IPS-15b (cell line): ENCODE results near the gene GPR146.

Experiments
- H3K27me3 ChIP-seq: one replicate; pipeline ENCODE4 v1.6.1; 2013; ENCODE audit warnings: low read length; ENCODE audit not compliant: control insufficient read depth, insufficient read depth
- H3K36me3 ChIP-seq: one replicate; pipeline ENCODE4 v1.6.1; 2013; ENCODE audit warnings: low read length; ENCODE audit not compliant: control insufficient read depth, insufficient read depth
- H3K4me1 ChIP-seq: one replicate; pipeline ENCODE4 v1.6.1; 2013; ENCODE audit warnings: mild to moderate bottlenecking, low read length; ENCODE audit not compliant: control insufficient read depth, insufficient read depth
- H3K4me3 ChIP-seq: one replicate; pipeline ENCODE4 v1.5.1; 2013; ENCODE audit warnings: low read depth, low read length
- H3K9ac ChIP-seq: one replicate; pipeline ENCODE4 v1.6.1; 2013; ENCODE audit warnings: low read depth, mild to moderate bottlenecking, low read length
- H3K9me3 ChIP-seq: one replicate; pipeline ENCODE4 v1.6.1; 2013; ENCODE audit warnings: mild to moderate bottlenecking, low read length; ENCODE audit not compliant: control insufficient read depth, insufficient read depth

GPR146 gene

GRCh38 chr7:1081931-1082401, 37.6 kb downstream of the GPR146 start:
- Histone ChIP-seq H3K36me3 (peaks cover 3% of the 10 kb centered on the region), H3K9ac (no peak overlapping the region), H3K9me3 (no peaks in the 10 kb centered on the region), H3K4me3 (no peak overlapping the region), H3K4me1 (no peaks in the 10 kb centered on the region), H3K27me3 (no peaks in the 10 kb centered on the region)

- no peaks in the 10 kb centered on the region for H3K27me3 ChIP-seq
Measured at GRCh38 chr7:1083729-1084657, 39.6 kb downstream of the GPR146 start.

GRCh38 chr7:1085266-1085665, 40.9 kb downstream of the GPR146 start:
- Histone ChIP-seq H3K9ac (no peak overlapping the region), H3K9me3 (no peaks in the 10 kb centered on the region), H3K4me1 (no peaks in the 10 kb centered on the region)

More at GRCh38 chr7:1083729-1084657, 39.6 kb downstream of the GPR146 start:
- Histone ChIP-seq H3K4me1 (no peaks in the 10 kb centered on the region), H3K9me3 (no peaks in the 10 kb centered on the region), H3K9ac (peak overlapping the region; percentile 37), H3K4me3 (no peak overlapping the region), H3K36me3 (peaks cover 3% of the 10 kb centered on the region)

GRCh38 chr7:1085910-1086421, 41.6 kb downstream of the GPR146 start:
- Histone ChIP-seq H3K4me1 (no peaks in the 10 kb centered on the region), H3K27me3 (no peaks in the 10 kb centered on the region), H3K4me3 (no peak overlapping the region), H3K9ac (no peak overlapping the region), H3K36me3 (peaks cover 4% of the 10 kb centered on the region), H3K9me3 (no peaks in the 10 kb centered on the region)

More at GRCh38 chr7:1085266-1085665, 40.9 kb downstream of the GPR146 start:
- Histone ChIP-seq H3K27me3 (no peaks in the 10 kb centered on the region), H3K4me3 (no peak overlapping the region), H3K36me3 (peaks cover 3% of the 10 kb centered on the region)

GRCh38 chr7:1086588-1087464, 42.5 kb downstream of the GPR146 start:
- no peak overlapping the region for H3K4me3 ChIP-seq
- peaks cover 8% of the 10 kb centered on the region for H3K36me3 ChIP-seq
- no peaks in the 10 kb centered on the region for H3K27me3 ChIP-seq
- no peaks in the 10 kb centered on the region for H3K9me3 ChIP-seq
- no peak overlapping the region for H3K9ac ChIP-seq
- no peaks in the 10 kb centered on the region for H3K4me1 ChIP-seq

- Histone ChIP-seq H3K9ac (no peak overlapping the region), H3K4me1 (no peaks in the 10 kb centered on the region), H3K27me3 (no peaks in the 10 kb centered on the region), H3K4me3 (no peak overlapping the region), H3K9me3 (no peaks in the 10 kb centered on the region), H3K36me3 (peaks cover 15% of the 10 kb centered on the region)
Measured at GRCh38 chr7:1087465-1087814, 43.1 kb downstream of the GPR146 start.

GRCh38 chr7:1087952-1088920, 43.9 kb downstream of the GPR146 start, which contains the start of gene GPER1:
TSS of gene GPER1 (plus strand) at chr7:1088113. CDS start at chr7:1091729, 3,616 bp downstream.
- H3K4me3 ChIP-seq, result no peak within 1 kb of the TSS
- H3K9ac ChIP-seq, result no peak within 1 kb of the TSS
- no peaks in the 10 kb centered on the region for H3K9me3 ChIP-seq
- H3K36me3 ChIP-seq, result peaks cover 18% of the 10 kb centered on the region
- no peaks in the 10 kb centered on the region for H3K4me1 ChIP-seq
- H3K27me3 ChIP-seq, result no peaks in the 10 kb centered on the region

GRCh38 chr7:1090236-1090635, 45.9 kb downstream of the GPR146 start:
- Histone ChIP-seq H3K9me3 (no peaks in the 10 kb centered on the region), H3K4me3 (no peak overlapping the region), H3K27me3 (no peaks in the 10 kb centered on the region), H3K4me1 (no peaks in the 10 kb centered on the region), H3K36me3 (peaks cover 19% of the 10 kb centered on the region), H3K9ac (no peak overlapping the region)

- no peak overlapping the region for H3K9ac ChIP-seq
- peaks cover 19% of the 10 kb centered on the region for H3K36me3 ChIP-seq
- no peaks in the 10 kb centered on the region for H3K27me3 ChIP-seq
- H3K4me3 ChIP-seq, result no peak overlapping the region
- no peaks in the 10 kb centered on the region for H3K4me1 ChIP-seq
- H3K9me3 ChIP-seq, result no peaks in the 10 kb centered on the region
Measured at GRCh38 chr7:1090686-1091643, 46.6 kb downstream of the GPR146 start.

GRCh38 chr7:1091644-1092027, 47.3 kb downstream of the GPR146 start:
- Histone ChIP-seq H3K36me3 (peaks cover 19% of the 10 kb centered on the region), H3K9me3 (no peaks in the 10 kb centered on the region), H3K27me3 (no peaks in the 10 kb centered on the region), H3K4me1 (no peaks in the 10 kb centered on the region), H3K4me3 (no peak overlapping the region), H3K9ac (no peak overlapping the region)
